SJCRH30 (cell line): ENCODE results near the gene CDKN2AIPNL. TPM values are rescaled to one million over a fixed set of nuclear protein-coding genes. Genes with fewer than 3 reads are reported as not detected.
A peak's percentile ranks its signal among the peaks of the same experiment; 100 is the strongest.

Experiments
- DNase-seq, 2 experiments: peaks; one replicate each; pipeline ENCODE4 v3.0.0-alpha.2; 2015 to 2020
- H3K27ac ChIP-seq: fragments of 250-450 bp; sonication (Bioruptor Pico); 2 replicates; pipeline ENCODE4 v1.5.1; 2020; ENCODE audit warnings: mild to moderate bottlenecking, moderate library complexity
- H3K27me3 ChIP-seq: fragments of 250-450 bp; sonication (Bioruptor Pico); 2 replicates; pipeline ENCODE4 v1.5.1; 2020; ENCODE audit warnings: mild to moderate bottlenecking, moderate library complexity
- H3K36me3 ChIP-seq: fragments of 250-450 bp; sonication (Bioruptor Pico); 2 replicates; pipeline ENCODE4 v1.5.1; 2020; ENCODE audit warnings: mild to moderate bottlenecking, moderate library complexity
- H3K4me1 ChIP-seq: fragments of 250-450 bp; sonication (Bioruptor Pico); 2 replicates; pipeline ENCODE4 v1.5.1; 2020; ENCODE audit warnings: mild to moderate bottlenecking, moderate library complexity
- H3K4me3 ChIP-seq: fragments of 250-450 bp; sonication (Bioruptor Pico); 2 replicates; pipeline ENCODE4 v1.5.1; 2020; ENCODE audit warnings: mild to moderate bottlenecking, moderate library complexity
- H3K9me3 ChIP-seq: fragments of 250-450 bp; sonication (Bioruptor Pico); replicated peaks from 2 replicates; pipeline ENCODE4 v1.5.1; 2020; ENCODE audit warnings: mild to moderate bottlenecking, moderate library complexity
- total RNA-seq: library from RNA; depleted of rRNA; stranded (reverse); fragments of >200 nt; shearing (Covaris generic); gene quantifications from 2 replicates; pipeline ENCODE4 v1.2.3, GENCODE V29; 2014

CDKN2AIPNL gene
- total RNA-seq, 1 experiment from 2014 or later, result 51.3 TPM

- no peak for DNase-seq
- Histone ChIP-seq H3K36me3 (no peaks in the 10 kb centered on the region), H3K4me3 (no peak overlapping the region), H3K9me3 (no peaks in the 10 kb centered on the region), H3K4me1 (no peaks in the 10 kb centered on the region), H3K27ac (no peak overlapping the region), H3K27me3 (no peaks in the 10 kb centered on the region)
These were observed 35.3 kb upstream of the CDKN2AIPNL start for GRCh38 chr5:134446938-134447337.

DNA sequence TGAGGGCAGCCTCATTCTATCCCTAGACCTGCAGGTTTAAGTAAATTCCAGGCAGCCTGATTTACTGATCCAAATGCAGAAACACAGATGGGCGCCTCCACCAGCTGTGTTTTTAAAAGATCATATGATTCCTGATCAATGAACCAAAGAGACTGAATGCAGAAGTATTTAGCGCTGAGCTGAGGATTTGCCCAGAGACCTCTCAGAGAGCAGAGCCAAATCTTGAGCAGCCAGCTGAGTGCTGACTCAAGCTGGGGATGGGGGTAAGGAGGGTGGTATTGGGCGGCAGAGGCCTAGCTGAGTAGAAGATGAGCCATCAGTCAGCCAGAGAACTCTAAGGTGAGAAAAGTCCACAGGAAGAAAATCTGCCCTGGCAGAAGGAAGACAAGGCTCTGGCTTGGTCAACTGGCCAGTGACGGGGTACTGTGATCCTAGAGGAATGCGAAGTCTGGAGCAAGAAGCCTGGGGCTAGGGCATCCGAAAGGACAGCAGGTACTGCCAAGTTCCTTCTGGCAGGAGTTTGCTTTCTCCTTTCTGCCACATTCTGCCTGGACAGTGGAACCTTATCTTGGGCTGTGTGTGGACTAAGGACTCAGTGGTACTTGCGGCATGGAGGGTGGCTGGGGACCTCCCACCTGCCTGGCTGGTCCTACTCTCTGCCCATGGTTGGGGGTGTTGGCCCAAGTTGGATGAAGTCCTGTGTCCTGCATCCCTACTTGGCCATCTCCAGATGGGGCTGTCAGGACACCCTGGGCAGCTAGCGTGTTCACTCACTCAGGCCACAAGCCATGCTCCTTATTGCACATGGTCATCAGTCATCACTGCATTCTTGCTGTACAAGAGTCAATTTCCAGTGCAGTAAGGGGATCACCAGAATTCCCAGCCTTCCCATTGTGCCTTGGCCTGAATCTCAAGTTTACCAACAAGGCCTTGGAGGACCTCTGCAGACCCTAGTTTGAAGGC lies 34.5 kb upstream of the CDKN2AIPNL start:
- no peaks in the 10 kb centered on the region for H3K36me3 ChIP-seq
- DNase-seq, result no peak
- H3K4me1 ChIP-seq, result no peaks in the 10 kb centered on the region
- no peak overlapping the region for H3K27ac ChIP-seq
- no peak overlapping the region for H3K4me3 ChIP-seq
- H3K9me3 ChIP-seq, result no peaks in the 10 kb centered on the region
- H3K27me3 ChIP-seq, result no peaks in the 10 kb centered on the region

DNA sequence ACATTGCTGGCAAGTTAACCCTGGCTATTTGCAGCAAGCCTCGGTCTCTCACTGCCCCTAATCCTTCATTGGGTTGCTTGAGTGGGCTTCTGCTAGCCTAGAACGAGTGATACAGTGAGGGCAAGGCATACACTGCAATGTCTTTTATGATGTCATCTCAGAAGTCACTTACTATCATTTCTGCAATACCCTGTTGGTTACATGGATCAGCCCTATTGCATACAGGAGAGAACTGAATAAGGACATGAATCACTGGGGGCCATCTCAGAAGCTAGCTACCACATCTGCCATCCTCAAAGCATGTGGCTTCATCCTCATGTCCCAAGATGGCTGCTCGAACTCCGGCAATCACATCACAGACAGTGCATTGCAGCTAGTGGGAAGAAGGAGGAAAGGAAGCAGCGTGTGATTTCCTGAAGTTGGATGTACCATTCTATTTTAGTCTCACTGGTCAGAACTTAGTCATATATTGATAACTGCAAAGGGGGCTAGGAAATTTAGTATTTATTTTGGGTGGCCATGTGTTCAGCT lies 33.3 kb upstream of the CDKN2AIPNL start:
- Histone ChIP-seq H3K4me1 (no peaks in the 10 kb centered on the region), H3K27ac (no peak overlapping the region), H3K36me3 (no peaks in the 10 kb centered on the region), H3K27me3 (no peaks in the 10 kb centered on the region), H3K9me3 (no peaks in the 10 kb centered on the region), H3K4me3 (no peak overlapping the region)
- no peak for DNase-seq

GRCh38 chr5:134440201-134440755 lies 28.6 kb upstream of the CDKN2AIPNL start:
- peaks cover 7% of the 10 kb centered on the region; the same call in 1 of the 2 replicates for H3K27me3 ChIP-seq
- H3K4me3 ChIP-seq, result no peak overlapping the region
- no peak overlapping the region for H3K27ac ChIP-seq
- no peaks in the 10 kb centered on the region for H3K36me3 ChIP-seq
- H3K4me1 ChIP-seq, result peaks cover 2% of the 10 kb centered on the region; the same call in 1 of the 2 replicates
- no peaks in the 10 kb centered on the region for H3K9me3 ChIP-seq
- DNase-seq, result no peak

DNA sequence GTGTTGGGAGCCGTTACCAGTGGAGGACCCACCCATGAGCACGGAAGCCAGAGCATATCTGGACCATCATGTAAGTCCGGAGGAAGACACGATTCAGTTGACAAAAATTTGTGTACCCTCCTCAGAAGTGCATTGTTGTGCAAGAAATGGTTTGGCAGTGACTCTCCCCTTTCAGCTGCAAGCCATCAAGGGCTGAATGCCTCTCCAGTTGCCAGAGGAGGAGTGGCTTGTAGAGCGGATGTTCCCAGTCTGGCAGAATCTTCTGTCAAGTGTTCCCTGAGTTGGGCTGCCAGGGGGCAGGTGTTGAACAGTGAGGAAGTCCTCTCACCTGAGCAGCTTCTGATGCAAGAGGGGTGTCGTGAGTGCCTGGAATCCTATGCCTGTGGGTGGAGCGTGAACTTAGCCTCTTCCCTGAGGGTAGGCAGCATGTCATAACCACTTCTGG lies 27.6 kb upstream of the CDKN2AIPNL start:
- DNase-seq, result no peak
- Histone ChIP-seq H3K36me3 (no peaks in the 10 kb centered on the region), H3K4me3 (no peak overlapping the region), H3K27ac (no peak overlapping the region), H3K9me3 (no peaks in the 10 kb centered on the region), H3K27me3 (peaks cover 7% of the 10 kb centered on the region; the same call in 1 of the 2 replicates), H3K4me1 (peaks cover 2% of the 10 kb centered on the region; the same call in 1 of the 2 replicates)

GRCh38 chr5:134438721-134439123 lies 27.0 kb upstream of the CDKN2AIPNL start:
- Histone ChIP-seq H3K4me1 (peaks cover 2% of the 10 kb centered on the region; the same call in 1 of the 2 replicates), H3K27ac (no peak overlapping the region), H3K27me3 (peaks cover 9% of the 10 kb centered on the region), H3K9me3 (no peaks in the 10 kb centered on the region), H3K4me3 (no peak overlapping the region), H3K36me3 (no peaks in the 10 kb centered on the region)
- no peak for DNase-seq

DNA sequence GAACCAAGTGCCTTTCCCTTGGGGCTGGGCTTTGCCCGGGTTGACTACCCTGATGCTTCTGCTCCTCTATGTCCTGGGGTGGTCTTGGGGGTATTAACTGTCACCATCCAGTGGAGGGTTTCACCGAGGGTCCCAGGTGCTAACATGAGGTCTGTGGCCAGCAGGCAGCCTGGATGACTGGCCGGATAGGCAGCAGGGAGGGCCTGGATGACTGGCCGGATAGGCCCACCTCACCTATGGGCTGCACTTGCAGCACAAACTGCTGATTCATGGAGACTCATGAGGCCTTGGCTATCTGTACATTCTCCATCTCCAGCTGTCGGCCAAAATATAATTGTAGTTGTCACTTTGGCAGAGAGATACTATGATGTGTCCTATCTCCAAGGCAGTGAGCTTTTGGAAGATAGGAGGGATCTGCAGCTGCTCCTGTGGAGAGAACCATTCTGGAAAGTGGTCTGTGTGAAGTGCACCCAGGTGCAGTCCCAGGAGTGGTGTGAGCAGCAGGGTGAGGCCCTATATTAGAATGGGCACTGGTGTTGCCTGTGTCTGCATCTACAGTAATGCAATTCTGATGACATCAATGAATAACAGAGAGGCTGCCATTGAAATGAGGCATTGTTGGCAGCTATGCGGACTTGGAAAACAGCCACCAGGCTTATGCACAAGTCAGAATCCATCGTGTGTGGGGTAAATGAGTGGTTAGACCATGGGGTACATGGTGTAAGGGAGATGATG lies 26.3 kb upstream of the CDKN2AIPNL start:
- Histone ChIP-seq H3K9me3 (no peaks in the 10 kb centered on the region), H3K27ac (no peak overlapping the region), H3K36me3 (no peaks in the 10 kb centered on the region), H3K27me3 (peaks cover 10% of the 10 kb centered on the region), H3K4me3 (no peak overlapping the region), H3K4me1 (peaks cover 2% of the 10 kb centered on the region; the same call in 1 of the 2 replicates)
- DNase-seq, result no peak

- H3K4me1 ChIP-seq, result peaks cover 2% of the 10 kb centered on the region; the same call in 1 of the 2 replicates
- H3K27me3 ChIP-seq, result peaks cover 10% of the 10 kb centered on the region
- H3K27ac ChIP-seq, result no peak overlapping the region
- DNase-seq, result no peak
- no peaks in the 10 kb centered on the region for H3K9me3 ChIP-seq
- no peak overlapping the region for H3K4me3 ChIP-seq
- no peaks in the 10 kb centered on the region for H3K36me3 ChIP-seq
These were observed 25.7 kb upstream of the CDKN2AIPNL start for GRCh38 chr5:134437340-134437846.

DNA sequence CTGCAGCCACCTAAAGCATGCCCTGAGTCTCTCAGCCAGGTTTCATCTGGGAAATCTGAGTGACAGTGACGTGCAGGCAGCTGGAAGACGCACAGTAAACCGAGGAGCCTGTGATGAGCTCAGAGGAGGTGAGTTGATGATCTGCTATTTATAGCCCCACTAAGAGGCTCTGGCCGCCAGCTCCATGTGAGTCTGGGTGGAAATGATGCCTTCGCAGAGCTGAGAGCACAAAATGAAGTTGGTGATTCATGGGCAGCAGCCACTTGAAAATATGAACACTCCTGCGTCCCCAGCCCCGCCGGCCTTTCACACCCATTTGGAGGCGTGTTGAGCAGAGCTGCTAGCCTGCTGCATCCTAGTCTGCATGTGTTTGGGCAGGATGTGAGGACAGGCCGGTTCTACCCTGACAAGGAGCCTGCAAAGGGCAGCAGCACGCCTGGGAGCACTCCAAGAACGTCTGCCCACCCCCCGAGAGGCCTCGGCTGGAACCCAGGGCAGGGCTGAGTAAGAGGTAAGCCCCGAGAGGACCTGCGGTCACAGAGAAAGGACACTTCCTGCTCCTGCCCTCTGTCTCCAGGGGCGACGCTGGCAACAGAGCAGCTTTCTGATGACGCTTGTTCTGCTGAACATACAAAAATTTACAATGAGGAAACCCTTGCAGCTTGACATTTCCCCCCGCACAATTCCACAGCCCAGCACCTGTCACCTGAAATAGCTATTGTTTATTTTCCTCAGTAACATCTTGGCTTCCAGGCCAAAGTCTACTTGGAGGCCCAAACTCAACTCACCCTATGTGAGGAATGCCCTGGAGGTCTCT lies 25.1 kb upstream of the CDKN2AIPNL start:
- Histone ChIP-seq H3K27ac (no peak overlapping the region), H3K36me3 (no peaks in the 10 kb centered on the region), H3K9me3 (no peaks in the 10 kb centered on the region), H3K4me3 (no peak overlapping the region), H3K27me3 (peaks cover 10% of the 10 kb centered on the region), H3K4me1 (peaks cover 2% of the 10 kb centered on the region; the same call in 1 of the 2 replicates)
- peak; percentile 19 to 30 for DNase-seq

DNA sequence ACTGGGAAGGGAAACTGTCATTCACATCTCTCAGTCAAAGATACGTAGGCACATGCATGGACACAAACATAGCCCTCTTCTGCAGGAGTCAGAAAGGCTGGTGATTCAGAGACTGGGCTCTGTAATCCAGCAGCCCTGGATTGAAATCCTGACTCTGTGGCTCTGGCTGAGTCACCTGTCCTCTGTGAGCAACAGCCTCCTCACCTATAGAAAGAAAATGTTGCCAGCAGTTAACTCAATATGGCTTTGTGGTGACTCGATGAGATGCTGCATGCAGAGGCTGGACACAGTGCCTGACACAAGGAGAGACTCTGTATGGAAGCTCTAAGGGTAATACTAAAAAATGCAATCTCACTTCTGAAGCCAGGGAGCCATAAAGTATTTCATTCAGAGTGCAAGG lies 23.9 kb upstream of the CDKN2AIPNL start:
- Histone ChIP-seq H3K4me1 (peaks cover 2% of the 10 kb centered on the region; the same call in 1 of the 2 replicates), H3K4me3 (no peak overlapping the region), H3K36me3 (no peaks in the 10 kb centered on the region), H3K27me3 (peaks cover 10% of the 10 kb centered on the region), H3K9me3 (no peaks in the 10 kb centered on the region), H3K27ac (no peak overlapping the region)
- no peak for DNase-seq

DNA sequence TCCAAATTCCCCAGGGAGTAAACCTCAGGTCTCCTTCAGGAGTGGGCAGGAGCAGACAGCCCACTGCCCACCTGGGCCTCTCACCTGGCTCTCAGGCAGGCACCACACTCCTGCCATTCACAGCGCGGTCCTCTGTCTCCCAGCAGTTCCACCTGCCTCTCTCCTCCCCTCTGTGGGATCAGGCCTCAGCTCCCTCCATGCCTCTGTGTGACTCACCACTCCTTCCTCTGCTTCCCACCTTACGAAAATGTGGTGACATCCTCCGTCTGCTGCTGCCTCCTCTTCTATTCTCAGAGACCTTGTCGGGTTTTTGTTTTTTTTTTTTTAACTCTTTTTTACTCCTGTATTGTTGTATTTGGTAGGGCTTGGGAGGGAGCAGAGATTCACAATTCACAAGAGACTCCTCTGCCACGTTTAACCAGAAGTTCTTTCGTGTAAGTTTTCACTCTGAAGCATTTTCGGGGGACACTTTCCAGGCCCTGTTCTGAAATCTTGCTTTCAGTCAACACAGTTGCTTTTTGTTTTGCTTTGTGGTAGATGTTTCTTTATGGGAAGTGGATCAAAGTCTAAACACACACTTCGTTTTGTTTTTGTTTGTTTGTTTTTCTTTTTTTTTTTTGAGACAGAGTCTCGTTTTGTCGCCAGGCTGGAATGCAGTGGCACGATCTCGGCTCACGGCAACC lies 21.1 kb upstream of the CDKN2AIPNL start:
- no peaks in the 10 kb centered on the region for H3K36me3 ChIP-seq
- no peak overlapping the region for H3K4me3 ChIP-seq
- DNase-seq, result no peak
- H3K27ac ChIP-seq, result no peak overlapping the region
- peaks cover 21% of the 10 kb centered on the region for H3K27me3 ChIP-seq
- peaks cover 5% of the 10 kb centered on the region; the same call in 1 of the 2 replicates for H3K4me1 ChIP-seq
- H3K9me3 ChIP-seq, result no peaks in the 10 kb centered on the region

GRCh38 chr5:134432174-134432573 lies 20.5 kb upstream of the CDKN2AIPNL start:
- Histone ChIP-seq H3K27me3 (peaks cover 25% of the 10 kb centered on the region), H3K4me3 (no peak overlapping the region), H3K36me3 (no peaks in the 10 kb centered on the region), H3K9me3 (no peaks in the 10 kb centered on the region), H3K27ac (no peak overlapping the region), H3K4me1 (peaks cover 5% of the 10 kb centered on the region; the same call in 1 of the 2 replicates)
- DNase-seq, result no peak

DNA sequence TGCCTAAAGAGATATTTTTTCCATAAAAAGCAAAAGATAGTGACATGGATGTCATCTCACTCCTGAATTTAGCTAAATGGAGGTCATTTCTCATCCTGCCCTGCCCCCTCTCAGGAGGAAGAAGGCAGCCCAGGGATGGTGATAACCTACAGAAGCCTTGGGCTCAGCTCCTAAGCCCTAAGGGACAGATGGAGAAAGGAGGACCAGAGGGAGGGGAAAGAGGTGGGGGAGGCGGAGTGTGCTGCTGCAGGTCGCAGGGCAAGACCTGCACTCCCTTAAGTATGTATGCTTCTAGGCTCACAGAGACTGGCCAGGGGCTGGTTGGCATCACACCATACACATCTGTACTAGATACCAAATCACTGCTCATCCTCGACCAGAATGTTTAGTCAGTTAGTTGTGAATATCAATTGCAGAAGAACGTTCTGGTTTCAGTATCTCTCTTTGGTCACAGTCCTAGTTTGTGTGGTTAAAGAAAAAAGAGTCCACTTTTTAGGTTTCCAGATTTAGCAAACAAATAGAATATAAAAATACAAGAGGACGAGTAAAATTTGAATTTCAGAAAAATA lies 18.4 kb upstream of the CDKN2AIPNL start:
- no peak overlapping the region for H3K4me3 ChIP-seq
- H3K27me3 ChIP-seq, result peaks cover 17% of the 10 kb centered on the region
- no peak for DNase-seq
- 0 out of 2 replicates have a peak, but pooled peaks cover 3% of the 10 kb centered on the region for H3K4me1 ChIP-seq
- no peaks in the 10 kb centered on the region for H3K9me3 ChIP-seq
- H3K27ac ChIP-seq, result no peak overlapping the region
- H3K36me3 ChIP-seq, result no peaks in the 10 kb centered on the region
